IMR-90 (cell line): ENCODE measurements around the gene TGFBI. TPM values are rescaled to one million over a fixed set of nuclear protein-coding genes. Genes with fewer than 3 reads are reported as not detected.
A peak's percentile ranks its signal among the peaks of the same experiment; 100 is the strongest.

Source experiments
- ATAC-seq: fragments of 200-7000 bp; cut with Tn5 transposase; 2 replicates; pipeline ENCODE4 v1.9.1; 2020; ENCODE audit warnings: low read depth, mild to moderate bottlenecking, moderate library complexity
- BruUV-seq: library from RNA; stranded (reverse); fragments of 400-500 nt; replicated peaks from 2 replicates; lab custom pipeline; 2021; lab: Mats Ljungman, UMichigan
- CTCF ChIA-PET: fragments of 300-600 bp; formaldehyde crosslinking; extraction: SDS; loops from one replicate; lab custom pipeline; 2021; ENCODE audit warnings: antibody characterized with exemption; lab: Yijun Ruan, JAX
- POLR2A ChIA-PET: fragments of 300-600 bp; sonication (Branson Sonifier 250); formaldehyde crosslinking; loops from one replicate; lab custom pipeline; 2022; ENCODE audit warnings: antibody characterized with exemption; ENCODE audit not compliant: unreplicated experiment; lab: Charles Lee
- DNase-seq: peaks from one replicate; pipeline ENCODE4 v3.0.0; 2013
- H2AFZ ChIP-seq: replicated peaks from 2 replicates; pipeline ENCODE3; 2013; ENCODE audit warnings: low read length, mild to moderate bottlenecking; ENCODE audit not compliant: poor library complexity
- H2AK5ac ChIP-seq: 2 replicates; pipeline ENCODE4 v1.6.1; 2013; ENCODE audit warnings: low read depth, low read length, inconsistent platforms
- H2AK9ac ChIP-seq: replicated peaks from 2 replicates; pipeline ENCODE3; 2013; ENCODE audit warnings: mild to moderate bottlenecking, low read depth, low read length, moderate library complexity; ENCODE audit not compliant: poor library complexity
- H2BK120ac ChIP-seq: 2 replicates; pipeline ENCODE4 v1.6.1; 2013; ENCODE audit warnings: low read depth, low read length, inconsistent platforms
- H2BK15ac ChIP-seq: 3 replicates; pipeline ENCODE4 v1.6.1; 2013; ENCODE audit warnings: low read depth, low read length, inconsistent platforms
- H2BK20ac ChIP-seq: 2 replicates; pipeline ENCODE4 v1.6.1; 2013; ENCODE audit warnings: low read depth, mild to moderate bottlenecking, inconsistent platforms, low read length, moderate library complexity
- H2BK5ac ChIP-seq: 2 replicates; pipeline ENCODE4 v1.6.1; 2013; ENCODE audit warnings: mild to moderate bottlenecking, low read depth, low read length, inconsistent platforms; ENCODE audit not compliant: poor library complexity, severe bottlenecking
- H3K14ac ChIP-seq: replicated peaks from 2 replicates; pipeline ENCODE4 v1.6.1; 2013; ENCODE audit warnings: low read depth, low read length, inconsistent platforms
- H3K18ac ChIP-seq: 2 replicates; pipeline ENCODE4 v1.6.1; 2013; ENCODE audit warnings: low read depth, low read length, control low read depth
- H3K23ac ChIP-seq: 2 replicates; pipeline ENCODE4 v1.6.1; 2013; ENCODE audit warnings: low read depth, low read length, inconsistent platforms
- H3K27ac ChIP-seq: 2 replicates; pipeline ENCODE4 v1.5.1; 2013; ENCODE audit warnings: mild to moderate bottlenecking, control low read depth, low read length; ENCODE audit not compliant: insufficient read depth
- H3K27me3 ChIP-seq: 2 replicates; pipeline ENCODE4 v1.6.1; 2013; ENCODE audit warnings: low read length; ENCODE audit not compliant: control insufficient read depth, insufficient read depth
- H3K36me3 ChIP-seq: 2 replicates; pipeline ENCODE4 v1.6.1; 2013; ENCODE audit warnings: low read length, mixed read lengths; ENCODE audit not compliant: control insufficient read depth, insufficient read depth
- H3K4ac ChIP-seq: 2 replicates; pipeline ENCODE4 v1.6.1; 2013; ENCODE audit warnings: low read depth, low read length, inconsistent platforms
- H3K4me1 ChIP-seq: 2 replicates; pipeline ENCODE4 v1.6.1; 2013; ENCODE audit warnings: low read length, mixed read lengths; ENCODE audit not compliant: control insufficient read depth, insufficient read depth
- H3K4me2 ChIP-seq: 2 replicates; pipeline ENCODE4 v1.6.1; 2013; ENCODE audit warnings: low read depth, mild to moderate bottlenecking, control low read depth, low read length, moderate library complexity
- H3K4me3 ChIP-seq: 2 replicates; pipeline ENCODE4 v1.5.1; 2013; ENCODE audit warnings: low read depth, mild to moderate bottlenecking, control low read depth, low read length, moderate library complexity; ENCODE audit not compliant: insufficient read depth
- H3K56ac ChIP-seq: 2 replicates; pipeline ENCODE4 v1.6.1; 2013; ENCODE audit warnings: low read length, inconsistent platforms; ENCODE audit not compliant: insufficient read depth; ENCODE audit errors: extremely low read depth
- H3K79me1 ChIP-seq, 2 experiments: 2 replicates each; pipeline ENCODE4 v1.6.1; 2013; ENCODE audit warnings: low read length in 2 of 2, inconsistent platforms in 1 of 2, low read depth in 1 of 2
- H3K9ac ChIP-seq: 2 replicates; pipeline ENCODE4 v1.6.1; 2013; ENCODE audit warnings: low read depth, low read length, control low read depth
- H3K9me1 ChIP-seq: 2 replicates; pipeline ENCODE4 v1.6.1; 2013; ENCODE audit warnings: low read length, inconsistent platforms; ENCODE audit not compliant: insufficient read depth
- H3K9me3 ChIP-seq: 2 replicates; pipeline ENCODE4 v1.6.1; 2013; ENCODE audit warnings: low read length; ENCODE audit not compliant: control insufficient read depth, insufficient read depth
- H4K20me1 ChIP-seq: 2 replicates; pipeline ENCODE4 v1.6.1; 2013; ENCODE audit warnings: low read length, inconsistent platforms; ENCODE audit not compliant: insufficient read depth
- H4K5ac ChIP-seq: 2 replicates; pipeline ENCODE4 v1.6.1; 2013; ENCODE audit warnings: mild to moderate bottlenecking, low read depth, low read length, control low read depth
- H4K8ac ChIP-seq, 2 experiments: 2 replicates each; pipeline ENCODE4 v1.6.1; 2013; ENCODE audit warnings: low read depth in 2 of 2, low read length in 2 of 2, control low read depth in 1 of 2, inconsistent platforms in 1 of 2
- H4K91ac ChIP-seq: 2 replicates; pipeline ENCODE4 v1.6.1; 2013; ENCODE audit warnings: low read depth, low read length, inconsistent platforms; ENCODE audit not compliant: insufficient read depth
- BHLHE40 ChIP-seq: fragments of 150-350 bp; IDR thresholded peaks from 2 replicates; pipeline ENCODE4 v1.6.1; 2016; ENCODE audit warnings: mild to moderate bottlenecking, low read depth, low read length
- CHD1 ChIP-seq: IDR thresholded peaks from 2 replicates; pipeline ENCODE4 v1.6.1; 2012; ENCODE audit warnings: low read depth, low read length, improper control_type of control experiment
- FOS ChIP-seq: fragments of 150-350 bp; IDR thresholded peaks from 2 replicates; pipeline ENCODE4 v1.6.1; 2016; ENCODE audit warnings: low read depth, low read length
- MAFK ChIP-seq: IDR thresholded peaks from 2 replicates; pipeline ENCODE4 v1.6.1; 2012; ENCODE audit warnings: low read depth, low read length, improper control_type of control experiment
- MAZ ChIP-seq: IDR thresholded peaks from 2 replicates; pipeline ENCODE4 v1.6.1; 2012; ENCODE audit warnings: low read depth, mild to moderate bottlenecking, low read length, improper control_type of control experiment, moderate library complexity, borderline replicate concordance
- MXI1 ChIP-seq: IDR thresholded peaks from 2 replicates; pipeline ENCODE4 v1.6.1; 2012; ENCODE audit warnings: low read depth, mild to moderate bottlenecking, low read length, moderate library complexity, borderline replicate concordance
- NFE2L2 ChIP-seq: fragments of 150-350 bp; IDR thresholded peaks from 2 replicates; pipeline ENCODE4 v1.6.1; 2016; ENCODE audit warnings: low read depth, mild to moderate bottlenecking, low read length
- POLR2A ChIP-seq: IDR thresholded peaks from 2 replicates; pipeline ENCODE4 v1.6.1; 2012; ENCODE audit warnings: mild to moderate bottlenecking, low read depth, low read length
- SMC3 ChIP-seq: fragments of 150-350 bp; IDR thresholded peaks from 2 replicates; pipeline ENCODE4 v1.6.1; 2016; ENCODE audit warnings: low read depth, mild to moderate bottlenecking, antibody characterized with exemption, low read length, moderate library complexity
- WGBS, 2 experiments: methylation state at CpG; one replicate each; pipeline versions ENCODE4 v1.1.5 to v1.1.7; 2013; ENCODE audit warnings: missing lambda C conversion rate in 2 of 2; ENCODE audit not compliant: insufficient read length in 1 of 2; ENCODE audit errors: extremely low coverage in 2 of 2; 5-methylcytosine and 5-hydroxymethylcytosine counted together
- dilution Hi-C: fragments of 300-500 bp; cut with HindIII; formaldehyde crosslinking; loops from one replicate; pipeline ENCODE4 v1.14.3; 2018; ENCODE audit warnings: low sequenced_read_pairs; ENCODE audit not compliant: unreplicated experiment
- in situ Hi-C: fragments of 300-500 bp; cut with MboI; formaldehyde crosslinking; loops from 3 replicates; pipeline ENCODE4 v1.14.3; 2019; ENCODE audit warnings: low sequenced_read_pairs, inconsistent platforms, mixed read lengths
- intact Hi-C: fragments of 100-400 bp; cut with micrococcal nuclease; formaldehyde crosslinking; loops from 2 replicates; pipeline ENCODE4 v1.10.0; 2022
- polyA plus RNA-seq, 3 experiments: library from polyadenylated mRNA; depleted of rRNA; stranded (reverse); fragments of >200 nt; gene quantifications; 2 replicates each; pipeline ENCODE4 v1.2.3, GENCODE V29; 2012; ENCODE audit warnings: low replicate concordance in 1 of 3
- total RNA-seq: library from RNA; depleted of rRNA; stranded (reverse); fragments of >200 nt; gene quantifications from 2 replicates; pipeline ENCODE4 v1.2.3, GENCODE V29; 2012
- TF ChIP-seq, protein P1 (sequence below): fragments of 150-350 bp; IDR thresholded peaks from 2 replicates; pipeline ENCODE4 v1.6.1; 2017; ENCODE audit warnings: mild to moderate bottlenecking, antibody characterized with exemption, low read length, low read depth

The TGFBI gene
- total and polyA plus RNA-seq, 2 of the 4 experiments (the other 2 are of a cell fraction), result 618 to 1,551 TPM

DNA sequence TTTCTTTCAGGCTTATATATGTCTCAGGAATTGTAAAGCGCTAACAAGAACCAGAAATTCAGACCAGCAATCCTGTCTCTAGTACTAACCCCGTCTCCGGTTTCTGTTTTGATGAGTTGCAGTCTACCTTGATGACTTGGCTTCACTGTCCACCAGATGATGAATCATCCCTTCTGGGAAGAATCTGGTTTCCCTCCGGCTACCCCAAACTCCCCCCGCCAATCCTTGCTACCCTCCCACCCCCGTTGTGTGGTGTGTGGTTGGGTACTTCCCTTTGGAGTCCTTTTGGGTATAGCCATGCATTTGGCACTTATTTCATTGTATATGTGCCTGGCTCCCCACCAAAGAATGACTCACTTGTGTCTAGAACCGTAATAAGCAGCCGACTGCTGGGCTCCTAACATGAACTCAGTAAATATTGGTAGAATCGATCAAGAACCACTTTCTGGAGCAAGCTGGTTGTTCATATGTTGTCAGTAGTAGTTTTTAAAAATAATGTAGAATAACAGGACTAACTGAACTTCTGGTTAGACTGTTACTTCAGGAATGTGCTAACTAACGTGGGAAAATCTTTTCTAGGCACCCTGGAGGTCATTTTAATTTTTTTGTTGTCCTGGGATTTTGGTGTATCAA is 8.3 kb upstream of the TGFBI start:
- ChIA-PET POLR2A (no interaction called here), CTCF (interaction anchor here (0.7 to 1.9 kb wide), 3 partner anchors 16 to 37 kb away, joined by 3 to 6 read pairs (median 5); no protein-coding TSS in a partner anchor)
- WGBS, 2 experiments, result 0% methylated on average over 5 of the region's 10 CpGs; no CpG with 5 or more reads in 1 of the 2 experiments
- peak; percentile 66 for ATAC-seq
- H3K23ac ChIP-seq, result peak overlapping the region; percentile 97; the same call in 1 of the 2 replicates
- H2AK5ac ChIP-seq, result no peak overlapping the region
- peak overlapping the region; percentile 98 for H2BK120ac ChIP-seq
- BruUV-seq, result no TSS peak
- peak overlapping the region; percentile 98 for H2BK20ac ChIP-seq
- H2AFZ ChIP-seq, result no peak overlapping the region
- no peak overlapping the region for H3K9ac ChIP-seq
- H3K4me1 ChIP-seq, result peaks cover 51% of the 10 kb centered on the region
- in situ Hi-C loops (no loop called here), dilution Hi-C loops (no loop called here), intact Hi-C loops (loop anchor here (1.0 kb wide), 1 partner anchor 38 kb away; no protein-coding TSS in a partner anchor)
- H3K18ac ChIP-seq, result peak overlapping the region; percentile 97
- H3K9me3 ChIP-seq, result no peaks in the 10 kb centered on the region
- H3K14ac ChIP-seq, result peak overlapping the region; percentile 76; the same call in 1 of the 2 replicates
- H2BK5ac ChIP-seq, result peak overlapping the region; percentile 98
- H3K4me2 ChIP-seq, result peak overlapping the region; percentile 58; the same call in 1 of the 2 replicates
- H2AK9ac ChIP-seq, result no peak overlapping the region
- peak overlapping the region; percentile 97; the same call in 1 of the 2 replicates for H3K27ac ChIP-seq
- peaks cover 0 to 15% of the 10 kb centered on the region in 2 experiments; a peak in 2 of 4 replicates for H3K79me1 ChIP-seq
- H3K4me3 ChIP-seq, result no peak overlapping the region
- H2BK15ac ChIP-seq, result peak overlapping the region; percentile 84; the same call in 2 of the 3 replicates
- H4K8ac ChIP-seq, result peak overlapping the region; percentile 44 to 96; a peak in 3 of 4 replicates
- H4K5ac ChIP-seq, result peak overlapping the region; percentile 40; the same call in 1 of the 2 replicates
- peak; percentile 99 for DNase-seq
- no peaks in the 10 kb centered on the region for H3K36me3 ChIP-seq
- no peaks in the 10 kb centered on the region for H3K27me3 ChIP-seq
- H4K20me1 ChIP-seq, result no peaks in the 10 kb centered on the region
- H3K9me1 ChIP-seq, result peaks cover 24% of the 10 kb centered on the region
- peak overlapping the region; percentile 83; the same call in 1 of the 2 replicates for H4K91ac ChIP-seq
- TF ChIP-seq MAZ (peak; percentile 74; the same call in 1 of the 2 replicates), MXI1 (no peak), CHD1 (0 out of 2 replicates have a peak, but pooled peaks have one; percentile 73), FOS (peak; percentile 88), SMC3 (no peak), MAFK (peak; percentile 53; the same call in 1 of the 2 replicates), POLR2A (0 out of 2 replicates have a peak, but pooled peaks have one; percentile 58), NFE2L2 (peak; percentile 55), BHLHE40 (peak; percentile 49)
- TF ChIP-seq, protein P1, sequence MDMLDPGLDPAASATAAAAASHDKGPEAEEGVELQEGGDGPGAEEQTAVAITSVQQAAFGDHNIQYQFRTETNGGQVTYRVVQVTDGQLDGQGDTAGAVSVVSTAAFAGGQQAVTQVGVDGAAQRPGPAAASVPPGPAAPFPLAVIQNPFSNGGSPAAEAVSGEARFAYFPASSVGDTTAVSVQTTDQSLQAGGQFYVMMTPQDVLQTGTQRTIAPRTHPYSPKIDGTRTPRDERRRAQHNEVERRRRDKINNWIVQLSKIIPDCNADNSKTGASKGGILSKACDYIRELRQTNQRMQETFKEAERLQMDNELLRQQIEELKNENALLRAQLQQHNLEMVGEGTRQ, result no peak
- H3K4ac ChIP-seq, result peak overlapping the region; percentile 98; the same call in 1 of the 2 replicates
- peak overlapping the region; percentile 96 for H3K56ac ChIP-seq
